Astrocyte (in vitro differentiated cells and primary cell): ENCODE data around the gene AURKAIP1. TPM values are rescaled to one million over a fixed set of nuclear protein-coding genes. Genes with fewer than 3 reads are reported as not detected.

Experiments used
- DNase-seq: peaks from one replicate; pipeline ENCODE4 v3.0.0-alpha.2; 2010; ENCODE audit warnings: low read depth
- FAIRE-seq: peaks from 2 replicates; lab custom pipeline; 2011; peaks lifted over from hg19 to GRCh38; lab: Jason Lieb, UNC
- H2AFZ ChIP-seq: 2 replicates; pipeline ENCODE4 v1.6.0; 2012; ENCODE audit warnings: low read depth, low read length, inconsistent platforms
- H3K27ac ChIP-seq: 2 replicates; pipeline ENCODE4 v1.5.1; 2011; ENCODE audit warnings: low read depth, low read length, inconsistent platforms
- H3K27me3 ChIP-seq: 2 replicates; pipeline ENCODE4 v1.6.0; 2011; ENCODE audit warnings: low read length, inconsistent platforms; ENCODE audit not compliant: insufficient read depth
- H3K36me3 ChIP-seq: 2 replicates; pipeline ENCODE4 v1.5.1; 2011; ENCODE audit warnings: low read length, inconsistent platforms; ENCODE audit not compliant: insufficient read depth
- H3K4me1 ChIP-seq: 2 replicates; pipeline ENCODE4 v1.5.1; 2011; ENCODE audit warnings: low read length, inconsistent platforms; ENCODE audit not compliant: insufficient read depth
- H3K4me2 ChIP-seq: 2 replicates; pipeline ENCODE4 v1.6.0; 2012; ENCODE audit warnings: low read length, inconsistent platforms
- H3K4me3 ChIP-seq: 2 replicates; pipeline ENCODE4 v1.5.1; 2011; ENCODE audit warnings: low read depth, mild to moderate bottlenecking, low read length, inconsistent platforms; ENCODE audit not compliant: insufficient read depth
- H3K79me2 ChIP-seq: 2 replicates; pipeline ENCODE4 v1.6.0; 2012; ENCODE audit warnings: mild to moderate bottlenecking, low read length, inconsistent platforms; ENCODE audit not compliant: insufficient read depth
- H3K9ac ChIP-seq: 2 replicates; pipeline ENCODE4 v1.6.0; 2012; ENCODE audit warnings: mild to moderate bottlenecking, low read length, inconsistent platforms
- H3K9me3 ChIP-seq: 2 replicates; pipeline ENCODE4 v1.5.1; 2012; ENCODE audit warnings: low read depth, mild to moderate bottlenecking, low read length, inconsistent platforms; ENCODE audit not compliant: insufficient read depth
- H4K20me1 ChIP-seq: 2 replicates; pipeline ENCODE4 v1.6.0; 2012; ENCODE audit warnings: low read length, inconsistent platforms; ENCODE audit not compliant: insufficient read depth
- H3K27ac Mint-ChIP-seq: one replicate; pipeline ENCODE4 v1.8.0; 2021; ENCODE audit warnings: mild to moderate bottlenecking, mixed read lengths; ENCODE audit not compliant: unreplicated experiment
- H3K27me3 Mint-ChIP-seq: one replicate; pipeline ENCODE4 v1.8.0; 2021; ENCODE audit warnings: low read depth, mixed read lengths; ENCODE audit not compliant: unreplicated experiment
- H3K36me3 Mint-ChIP-seq: one replicate; pipeline ENCODE4 v1.8.0; 2021; ENCODE audit warnings: low read depth, mixed read lengths; ENCODE audit not compliant: unreplicated experiment
- H3K4me1 Mint-ChIP-seq: one replicate; pipeline ENCODE4 v1.8.0; 2021; ENCODE audit warnings: low read depth, mixed read lengths; ENCODE audit not compliant: unreplicated experiment
- H3K4me3 Mint-ChIP-seq: one replicate; pipeline ENCODE4 v1.8.0; 2021; ENCODE audit warnings: mild to moderate bottlenecking, moderate library complexity, mixed read lengths; ENCODE audit not compliant: unreplicated experiment
- H3K9me3 Mint-ChIP-seq: one replicate; pipeline ENCODE4 v1.8.0; 2021; ENCODE audit warnings: mild to moderate bottlenecking, mixed read lengths; ENCODE audit not compliant: unreplicated experiment
- EZH2 ChIP-seq: IDR thresholded peaks from 2 replicates; pipeline ENCODE4 v1.6.1; 2012; ENCODE audit warnings: mild to moderate bottlenecking, low read length, inconsistent platforms; ENCODE audit not compliant: insufficient read depth
- total RNA-seq: library from RNA; stranded (reverse); gene quantifications from 2 replicates; pipeline ENCODE4 v1.2.1, GENCODE V29; 2021
- TF ChIP-seq, protein P1 (sequence below): IDR thresholded peaks from 2 replicates; pipeline ENCODE4 v1.5.1; 2011; ENCODE audit warnings: low read depth, mild to moderate bottlenecking, inconsistent platforms, low read length, moderate library complexity; ENCODE audit not compliant: insufficient read depth

AURKAIP1 gene
- total RNA-seq, 1 donor from 2014 or later, result 135 TPM

DNA sequence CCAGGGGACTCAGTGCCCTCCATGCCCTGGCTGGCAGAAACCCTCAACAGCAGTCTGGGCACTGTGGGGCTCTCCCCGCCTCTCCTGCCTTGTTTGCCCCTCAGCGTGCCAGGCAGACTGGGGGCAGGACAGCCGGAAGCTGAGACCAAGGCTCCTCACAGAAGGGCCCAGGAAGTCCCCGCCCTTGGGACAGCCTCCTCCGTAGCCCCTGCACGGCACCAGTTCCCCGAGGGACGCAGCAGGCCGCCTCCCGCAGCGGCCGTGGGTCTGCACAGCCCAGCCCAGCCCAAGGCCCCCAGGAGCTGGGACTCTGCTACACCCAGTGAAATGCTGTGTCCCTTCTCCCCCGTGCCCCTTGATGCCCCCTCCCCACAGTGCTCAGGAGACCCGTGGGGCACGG, 46.8 kb downstream of the AURKAIP1 start:
- Mint-ChIP-seq H3K36me3 (no peaks in the 10 kb centered on the region), H3K27me3 (no peaks in the 10 kb centered on the region), H3K4me3 (no peak overlapping the region), H3K27ac (no peak overlapping the region), H3K9me3 (no peaks in the 10 kb centered on the region), H3K4me1 (peaks cover 4% of the 10 kb centered on the region)
- TF ChIP-seq, protein P1, sequence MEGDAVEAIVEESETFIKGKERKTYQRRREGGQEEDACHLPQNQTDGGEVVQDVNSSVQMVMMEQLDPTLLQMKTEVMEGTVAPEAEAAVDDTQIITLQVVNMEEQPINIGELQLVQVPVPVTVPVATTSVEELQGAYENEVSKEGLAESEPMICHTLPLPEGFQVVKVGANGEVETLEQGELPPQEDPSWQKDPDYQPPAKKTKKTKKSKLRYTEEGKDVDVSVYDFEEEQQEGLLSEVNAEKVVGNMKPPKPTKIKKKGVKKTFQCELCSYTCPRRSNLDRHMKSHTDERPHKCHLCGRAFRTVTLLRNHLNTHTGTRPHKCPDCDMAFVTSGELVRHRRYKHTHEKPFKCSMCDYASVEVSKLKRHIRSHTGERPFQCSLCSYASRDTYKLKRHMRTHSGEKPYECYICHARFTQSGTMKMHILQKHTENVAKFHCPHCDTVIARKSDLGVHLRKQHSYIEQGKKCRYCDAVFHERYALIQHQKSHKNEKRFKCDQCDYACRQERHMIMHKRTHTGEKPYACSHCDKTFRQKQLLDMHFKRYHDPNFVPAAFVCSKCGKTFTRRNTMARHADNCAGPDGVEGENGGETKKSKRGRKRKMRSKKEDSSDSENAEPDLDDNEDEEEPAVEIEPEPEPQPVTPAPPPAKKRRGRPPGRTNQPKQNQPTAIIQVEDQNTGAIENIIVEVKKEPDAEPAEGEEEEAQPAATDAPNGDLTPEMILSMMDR, result no peak
- no peaks in the 10 kb centered on the region for H3K9me3 ChIP-seq
- DNase-seq (no peak), FAIRE-seq (no peak)
- H3K79me2 ChIP-seq, result peaks cover 35% of the 10 kb centered on the region
- no peak overlapping the region for H2AFZ ChIP-seq
- no peak overlapping the region for H3K27ac ChIP-seq
- H3K27me3 ChIP-seq, result no peaks in the 10 kb centered on the region
- no peak overlapping the region for H3K9ac ChIP-seq
- H4K20me1 ChIP-seq, result peaks cover 39% of the 10 kb centered on the region
- H3K4me2 ChIP-seq, result no peak overlapping the region
- H3K4me3 ChIP-seq, result no peak overlapping the region
- no peaks in the 10 kb centered on the region for H3K36me3 ChIP-seq
- peaks cover 11% of the 10 kb centered on the region for H3K4me1 ChIP-seq

DNA sequence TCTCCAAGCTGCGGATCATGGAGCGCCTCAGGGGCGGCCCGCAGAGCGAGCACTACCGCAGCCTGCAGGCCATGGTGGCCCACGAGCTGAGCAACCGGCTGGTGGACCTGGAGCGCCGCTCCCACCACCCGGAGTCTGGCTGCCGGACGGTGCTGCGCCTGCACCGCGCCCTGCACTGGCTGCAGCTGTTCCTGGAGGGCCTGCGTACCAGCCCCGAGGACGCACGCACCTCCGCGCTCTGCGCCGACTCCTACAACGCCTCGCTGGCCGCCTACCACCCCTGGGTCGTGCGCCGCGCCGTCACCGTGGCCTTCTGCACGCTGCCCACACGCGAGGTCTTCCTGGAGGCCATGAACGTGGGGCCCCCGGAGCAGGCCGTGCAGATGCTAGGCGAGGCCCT, 47.7 kb downstream of the AURKAIP1 start:
- Histone ChIP-seq H3K9ac (no peak overlapping the region), H3K79me2 (peaks cover 42% of the 10 kb centered on the region), H3K27me3 (no peaks in the 10 kb centered on the region), H3K4me3 (no peak overlapping the region), H3K36me3 (no peaks in the 10 kb centered on the region), H3K4me1 (peaks cover 14% of the 10 kb centered on the region), H3K9me3 (no peaks in the 10 kb centered on the region), H4K20me1 (peaks cover 46% of the 10 kb centered on the region), H2AFZ (no peak overlapping the region), H3K4me2 (no peak overlapping the region), H3K27ac (no peak overlapping the region)
- DNase-seq (no peak), FAIRE-seq (no peak)
- no peaks in the 10 kb centered on the region for H3K36me3 Mint-ChIP-seq
- no peak overlapping the region for H3K27ac Mint-ChIP-seq
- TF ChIP-seq, protein P1, result no peak
- TF ChIP-seq EZH2, result no peak
- no peaks in the 10 kb centered on the region for H3K27me3 Mint-ChIP-seq
- no peaks in the 10 kb centered on the region for H3K9me3 Mint-ChIP-seq
- H3K4me1 Mint-ChIP-seq, result peaks cover 9% of the 10 kb centered on the region
- H3K4me3 Mint-ChIP-seq, result no peak overlapping the region

DNA sequence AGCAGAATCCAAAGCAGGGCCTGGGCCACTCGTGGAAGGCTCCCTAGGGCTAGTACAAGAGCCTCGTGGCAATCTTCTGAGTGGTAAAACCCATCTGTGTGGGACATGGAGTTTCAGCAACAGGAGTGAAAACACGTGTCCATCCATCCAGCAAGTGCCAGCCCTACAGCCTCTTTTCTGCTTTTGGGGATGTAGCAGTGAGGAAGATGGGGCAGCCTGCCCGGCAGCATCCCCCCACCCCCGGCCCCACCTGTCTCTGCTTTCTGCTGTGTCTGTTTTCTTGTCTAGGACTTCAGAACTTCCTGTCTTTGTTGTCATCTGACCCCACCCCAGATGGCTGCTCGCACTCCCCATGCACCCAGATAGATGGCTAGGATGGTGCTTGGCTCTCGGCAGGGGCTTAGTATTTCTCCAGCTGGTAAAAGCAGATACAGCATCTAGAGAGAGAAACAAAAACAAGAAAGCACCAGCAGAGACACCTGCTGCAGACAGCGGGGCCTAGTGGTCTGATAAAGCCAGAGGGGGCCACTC, 48.9 kb downstream of the AURKAIP1 start:
- H3K4me1 Mint-ChIP-seq, result peaks cover 17% of the 10 kb centered on the region
- no peaks in the 10 kb centered on the region for H3K36me3 Mint-ChIP-seq
- H3K27ac ChIP-seq, result no peak overlapping the region
- peaks cover 54% of the 10 kb centered on the region for H3K79me2 ChIP-seq
- H3K4me2 ChIP-seq, result peak overlapping the region; percentile 98
- no peaks in the 10 kb centered on the region for H3K27me3 Mint-ChIP-seq
- no peak for TF ChIP-seq EZH2
- TF ChIP-seq, protein P1, result no peak
- no peaks in the 10 kb centered on the region for H3K9me3 ChIP-seq
- no peaks in the 10 kb centered on the region for H3K36me3 ChIP-seq
- H3K4me3 ChIP-seq, result no peak overlapping the region
- DNase-seq (no peak), FAIRE-seq (no peak)
- H3K27ac Mint-ChIP-seq, result no peak overlapping the region
- peaks cover 19% of the 10 kb centered on the region for H3K4me1 ChIP-seq
- no peaks in the 10 kb centered on the region for H3K9me3 Mint-ChIP-seq
- no peak overlapping the region for H2AFZ ChIP-seq
- no peaks in the 10 kb centered on the region for H3K27me3 ChIP-seq
- H3K4me3 Mint-ChIP-seq, result peak overlapping the region; percentile 80
- peaks cover 57% of the 10 kb centered on the region for H4K20me1 ChIP-seq
- peak overlapping the region; percentile 87 for H3K9ac ChIP-seq
